Superior temporal gyrus (tissue), 1 donor: ENCODE results near the gene OTUD3.
"Not testable (repeated sequence)": the region's sequence is repeated elsewhere in the genome, so short reads cannot be mapped to it uniquely, and the experiment has no call there.

Experiments used
- DNase-seq: peaks from one replicate; pipeline ENCODE4 v3.0.0-alpha.2; 2016; ENCODE audit errors: extremely low spot score

The OTUD3 gene, protein sequence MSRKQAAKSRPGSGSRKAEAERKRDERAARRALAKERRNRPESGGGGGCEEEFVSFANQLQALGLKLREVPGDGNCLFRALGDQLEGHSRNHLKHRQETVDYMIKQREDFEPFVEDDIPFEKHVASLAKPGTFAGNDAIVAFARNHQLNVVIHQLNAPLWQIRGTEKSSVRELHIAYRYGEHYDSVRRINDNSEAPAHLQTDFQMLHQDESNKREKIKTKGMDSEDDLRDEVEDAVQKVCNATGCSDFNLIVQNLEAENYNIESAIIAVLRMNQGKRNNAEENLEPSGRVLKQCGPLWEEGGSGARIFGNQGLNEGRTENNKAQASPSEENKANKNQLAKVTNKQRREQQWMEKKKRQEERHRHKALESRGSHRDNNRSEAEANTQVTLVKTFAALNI

DNA sequence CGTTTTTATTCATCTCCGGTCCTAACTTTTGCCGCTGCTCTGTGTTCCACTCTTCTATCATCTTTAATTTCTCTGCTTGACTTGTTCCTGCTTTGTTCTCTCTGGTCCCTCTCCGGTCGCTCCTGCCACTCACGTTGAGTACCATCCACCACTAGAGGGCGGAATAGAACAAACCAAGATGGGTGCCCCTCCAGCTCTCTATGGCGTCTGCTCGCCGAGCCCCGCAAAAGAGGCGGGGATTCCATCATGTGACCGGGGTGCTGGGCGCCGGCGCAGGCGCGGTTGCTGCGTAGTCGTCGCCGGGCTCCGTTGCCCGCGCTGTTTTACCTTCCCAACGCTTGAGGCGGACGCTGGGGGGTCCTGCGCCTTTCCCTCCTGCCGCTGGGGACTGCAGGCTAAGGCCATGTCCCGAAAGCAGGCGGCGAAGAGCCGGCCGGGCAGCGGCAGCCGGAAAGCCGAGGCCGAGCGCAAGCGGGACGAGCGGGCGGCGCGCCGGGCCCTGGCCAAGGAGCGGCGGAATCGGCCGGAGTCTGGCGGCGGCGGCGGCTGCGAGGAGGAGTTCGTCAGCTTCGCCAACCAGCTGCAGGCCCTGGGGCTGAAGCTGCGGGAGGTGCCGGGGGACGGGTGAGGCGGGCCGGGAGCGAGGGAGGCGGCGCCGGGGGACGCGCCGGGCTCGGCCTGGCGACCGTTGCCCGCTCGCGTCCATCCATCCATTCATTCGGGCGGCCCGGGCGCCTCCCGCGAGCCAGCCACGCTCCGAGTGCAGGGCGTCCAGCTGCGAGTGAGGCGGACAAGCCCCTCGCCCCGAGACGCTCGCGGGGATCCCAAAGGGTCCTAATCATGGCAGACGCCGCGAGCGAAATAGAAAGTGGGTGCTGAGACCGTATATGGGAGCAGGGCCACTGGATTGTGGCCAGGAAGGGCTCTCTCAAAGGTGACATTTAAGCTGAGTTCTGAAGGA, at the start of gene OTUD3:
Gene OTUD3, plus strand, starts transcription at position 285 of the 961 bp plus-strand sequence. Its CDS starts 119 bp downstream, at position 404.
- DNase-seq = peak; percentile 100

DNA sequence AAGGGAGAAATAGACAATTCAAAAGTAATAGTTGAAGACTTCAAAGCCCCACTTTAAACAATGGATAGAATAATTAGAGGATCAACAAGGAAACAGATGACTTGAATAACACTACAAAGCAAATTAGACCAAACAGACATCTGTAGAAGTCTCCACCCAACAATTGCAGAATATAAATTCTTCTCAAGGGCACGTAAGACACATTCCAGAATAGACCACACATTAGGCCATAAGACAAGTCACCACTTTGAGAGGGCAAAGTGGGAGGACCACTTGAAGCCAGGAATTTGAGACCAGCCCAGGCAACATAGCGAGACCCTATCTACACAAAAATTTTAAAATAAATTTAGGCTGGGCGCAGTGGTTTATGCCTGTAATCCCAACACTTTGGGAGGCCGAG, 46.6 kb upstream of the OTUD3 start:
- no peak for DNase-seq

GRCh38 chr1:19837866-19838265, 44.3 kb upstream of the OTUD3 start:
- DNase-seq = no peak

GRCh38 chr1:19840228-19840627, 42.0 kb upstream of the OTUD3 start:
- no peak for DNase-seq

GRCh38 chr1:19844731-19845495, 37.3 kb upstream of the OTUD3 start:
- DNase-seq = no peak

GRCh38 chr1:19845555-19845954, 36.6 kb upstream of the OTUD3 start:
- no peak for DNase-seq

- no peak for DNase-seq
Observed at GRCh38 chr1:19846338-19846737, 35.9 kb upstream of the OTUD3 start.

DNA sequence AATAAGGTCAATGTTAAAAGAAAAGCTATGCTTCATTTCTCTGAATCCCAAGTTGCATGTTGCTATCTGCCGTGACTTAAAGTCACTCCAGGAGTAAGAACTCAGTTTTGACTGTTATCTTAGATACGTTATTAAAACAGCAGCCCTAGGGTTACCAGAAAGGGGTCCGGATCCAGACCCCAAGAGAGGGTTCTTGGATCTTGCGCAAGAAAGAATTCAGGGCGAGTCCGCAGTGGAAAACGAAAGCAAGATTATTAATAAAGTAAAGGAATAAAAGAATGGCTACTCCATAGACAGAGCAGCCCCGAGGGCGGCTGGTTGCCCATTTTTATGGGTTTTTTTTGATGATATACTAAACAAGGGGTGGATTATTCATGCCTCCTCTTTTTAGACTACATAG, 34.9 kb upstream of the OTUD3 start:
- not testable (repeated sequence) for DNase-seq

DNA sequence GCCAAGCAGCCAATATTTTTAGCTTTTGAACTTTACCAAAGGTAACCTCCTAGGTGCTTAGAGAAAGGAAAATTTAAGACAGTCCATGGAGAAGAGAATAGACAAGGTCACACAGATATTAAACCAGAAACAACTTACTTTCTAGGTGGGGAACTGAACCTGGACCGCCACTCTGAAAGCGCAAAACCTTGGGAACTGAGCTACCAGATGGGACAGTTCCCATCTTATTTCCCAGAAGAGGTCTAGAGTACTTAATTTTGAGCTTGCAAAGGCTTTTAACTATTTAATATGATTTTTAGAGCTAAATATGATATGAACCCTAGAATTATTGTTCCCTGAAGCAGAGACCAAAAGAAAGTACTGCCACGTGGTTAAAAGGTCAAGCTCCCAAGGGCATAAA, 32.9 kb upstream of the OTUD3 start:
- DNase-seq = not testable (repeated sequence)

DNA sequence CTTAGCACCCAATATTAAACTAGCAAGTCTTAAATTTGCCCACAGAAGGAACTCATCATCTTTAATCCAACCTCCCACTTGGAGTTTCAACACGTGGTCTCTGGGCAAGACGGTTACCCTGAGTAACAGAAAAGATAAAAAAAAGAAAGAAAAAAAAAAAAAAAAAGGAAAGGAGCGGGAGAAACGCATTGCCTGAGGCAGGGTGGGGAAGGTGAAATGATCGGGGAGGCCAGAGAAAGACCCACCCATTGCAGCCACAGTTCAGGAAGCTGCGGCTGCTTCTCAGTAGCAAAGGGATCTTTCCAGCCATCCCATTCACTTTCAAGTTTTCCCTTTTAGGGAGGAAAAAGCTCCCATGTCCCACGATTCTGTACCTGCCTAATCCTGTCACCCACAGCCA, 32.0 kb upstream of the OTUD3 start:
- DNase-seq = no peak

DNA sequence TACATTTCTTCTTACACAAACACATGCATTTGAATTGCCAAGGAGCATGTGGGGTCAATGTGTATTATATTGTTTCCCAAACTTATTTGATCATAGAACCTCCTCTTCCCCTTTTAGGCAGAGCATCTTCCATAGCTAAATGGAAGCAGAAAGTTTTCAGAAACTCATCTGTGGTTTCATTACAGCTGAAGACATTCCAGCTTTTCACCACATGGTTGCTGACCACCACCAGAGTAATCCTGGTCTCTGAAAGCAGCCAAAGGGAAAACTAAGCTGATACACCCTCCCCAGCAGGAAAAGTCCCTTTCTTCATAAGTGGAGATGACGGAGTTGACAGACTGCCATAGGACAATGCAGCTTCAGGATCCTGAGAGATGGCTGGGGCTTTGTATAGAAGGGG, 30.2 kb upstream of the OTUD3 start:
- no peak for DNase-seq

GRCh38 chr1:19854866-19855265, 27.3 kb upstream of the OTUD3 start:
- DNase-seq = no peak

GRCh38 chr1:19858893-19859292, 23.3 kb upstream of the OTUD3 start:
- DNase-seq = no peak

DNA sequence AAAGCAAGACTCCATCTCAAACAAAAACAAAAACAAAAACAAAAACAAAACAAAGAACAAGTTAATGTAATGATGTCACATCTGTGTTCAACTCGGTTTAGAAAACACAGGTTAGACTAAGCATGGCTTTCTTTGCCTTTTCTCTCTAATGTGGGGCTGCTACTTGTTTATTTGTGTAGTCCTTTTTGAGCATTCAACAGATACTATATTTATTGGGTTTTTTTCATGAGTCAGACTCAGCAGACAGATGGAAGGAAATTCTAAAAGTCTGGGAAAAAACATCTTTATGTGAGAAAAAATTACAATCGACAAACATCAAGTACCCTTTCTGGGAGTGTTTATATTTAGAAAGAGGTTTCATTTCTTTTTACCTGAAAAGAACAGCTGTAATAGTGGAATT, 22.3 kb upstream of the OTUD3 start:
- no peak for DNase-seq

GRCh38 chr1:19860418-19860817, 21.8 kb upstream of the OTUD3 start:
- DNase-seq = no peak

DNA sequence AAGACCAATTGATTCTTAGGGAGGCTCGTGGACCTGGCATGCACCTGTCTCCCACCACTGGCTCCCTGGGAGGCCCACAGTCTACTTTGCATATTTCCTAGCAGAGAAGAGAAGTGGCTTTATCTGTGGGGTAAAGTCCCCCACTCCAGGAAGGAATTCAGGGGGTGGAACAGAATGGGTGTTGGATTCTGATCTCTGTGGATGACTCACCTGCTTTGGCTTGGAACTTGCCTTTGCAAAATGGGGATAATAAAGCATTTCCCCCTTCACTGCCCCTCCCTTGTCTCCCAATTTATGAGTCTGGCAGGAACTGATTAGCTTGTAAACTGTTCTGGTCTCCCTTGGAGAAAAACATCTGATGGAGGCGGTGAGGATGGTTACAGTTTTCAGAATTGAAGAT, 21.2 kb upstream of the OTUD3 start:
- no peak for DNase-seq

- no peak for DNase-seq
Observed at GRCh38 chr1:19861842-19862530, 20.2 kb upstream of the OTUD3 start.

DNA sequence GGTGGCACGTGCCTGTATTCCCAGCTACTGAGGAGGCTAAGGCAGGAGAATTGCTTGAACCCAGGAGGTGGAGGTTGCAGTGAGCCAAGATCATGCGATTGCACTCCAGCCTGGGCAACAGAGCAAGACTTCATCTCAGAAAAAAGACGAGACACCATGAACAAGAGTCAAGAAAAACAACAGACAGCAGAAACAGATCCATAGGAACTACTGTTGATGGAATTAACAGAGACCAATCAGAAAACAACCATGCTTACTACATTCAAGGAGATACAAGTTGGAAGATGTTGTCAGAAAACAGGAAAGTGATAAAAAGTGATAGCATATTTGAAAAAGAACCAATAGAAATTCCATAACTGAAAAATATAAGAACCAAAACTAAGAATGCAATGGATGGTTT, 19.3 kb upstream of the OTUD3 start:
- no peak for DNase-seq

DNA sequence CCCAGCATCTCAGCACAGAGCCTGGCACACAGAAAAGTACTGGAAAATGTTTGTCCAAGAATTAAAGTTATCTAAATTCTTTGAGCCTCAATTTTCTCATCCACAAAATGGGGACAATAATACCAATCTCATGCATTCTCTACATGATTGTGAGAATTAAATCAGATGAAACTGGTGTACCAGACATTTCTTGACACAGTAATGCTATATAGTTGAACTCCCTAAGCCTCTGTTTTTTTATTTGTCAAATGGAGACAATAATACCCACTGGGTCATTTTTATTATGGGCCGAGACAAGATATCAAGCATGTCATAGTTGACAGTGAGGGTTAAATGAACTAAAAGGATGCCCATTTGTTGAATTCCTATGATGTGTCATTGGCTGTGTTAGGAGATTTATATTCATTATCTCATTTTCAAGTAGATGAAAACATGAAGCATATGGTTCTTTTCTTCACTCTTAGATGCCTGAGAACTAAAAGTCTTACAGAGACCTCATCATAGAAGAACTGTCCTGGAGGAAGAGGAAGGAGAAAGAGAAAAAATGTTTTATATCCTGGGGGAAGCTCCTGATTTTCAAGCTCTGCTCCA, 17.5 kb upstream of the OTUD3 start:
- DNase-seq = no peak

- DNase-seq = no peak
Observed at GRCh38 chr1:19866029-19866428, 16.2 kb upstream of the OTUD3 start.

DNA sequence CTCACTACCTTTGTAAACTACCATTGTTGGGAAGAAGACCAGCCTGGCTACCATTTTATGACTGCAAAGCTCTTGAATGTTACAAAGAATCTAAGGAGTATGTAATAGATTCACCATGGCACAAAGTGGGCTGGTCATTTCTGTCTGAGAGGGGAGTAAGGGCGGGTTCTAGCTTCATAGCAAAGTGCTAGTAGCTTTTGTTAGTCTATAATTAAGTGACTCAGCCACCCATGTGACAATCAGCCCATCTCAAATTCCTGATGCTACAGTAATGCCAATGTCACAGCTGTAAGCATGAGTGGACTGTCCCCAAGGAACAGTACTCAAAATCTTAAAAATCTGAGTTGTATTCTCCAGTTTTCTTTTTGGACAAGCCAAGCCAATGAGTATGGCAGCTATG, 15.4 kb upstream of the OTUD3 start:
- no peak for DNase-seq
